HG03196 (cell line): ENCODE data around the gene RBM10.

Experiments used
- ATAC-seq: cut with Tn5 transposase; IDR thresholded peaks from one replicate; pipeline ENCODE4 v1.9.1; 2021; ENCODE audit not compliant: unreplicated experiment

RBM10 gene

GRCh38 chrX:47217852-47218279, 72.8 kb downstream of the RBM10 start:
- peak; percentile 89 for ATAC-seq

DNA sequence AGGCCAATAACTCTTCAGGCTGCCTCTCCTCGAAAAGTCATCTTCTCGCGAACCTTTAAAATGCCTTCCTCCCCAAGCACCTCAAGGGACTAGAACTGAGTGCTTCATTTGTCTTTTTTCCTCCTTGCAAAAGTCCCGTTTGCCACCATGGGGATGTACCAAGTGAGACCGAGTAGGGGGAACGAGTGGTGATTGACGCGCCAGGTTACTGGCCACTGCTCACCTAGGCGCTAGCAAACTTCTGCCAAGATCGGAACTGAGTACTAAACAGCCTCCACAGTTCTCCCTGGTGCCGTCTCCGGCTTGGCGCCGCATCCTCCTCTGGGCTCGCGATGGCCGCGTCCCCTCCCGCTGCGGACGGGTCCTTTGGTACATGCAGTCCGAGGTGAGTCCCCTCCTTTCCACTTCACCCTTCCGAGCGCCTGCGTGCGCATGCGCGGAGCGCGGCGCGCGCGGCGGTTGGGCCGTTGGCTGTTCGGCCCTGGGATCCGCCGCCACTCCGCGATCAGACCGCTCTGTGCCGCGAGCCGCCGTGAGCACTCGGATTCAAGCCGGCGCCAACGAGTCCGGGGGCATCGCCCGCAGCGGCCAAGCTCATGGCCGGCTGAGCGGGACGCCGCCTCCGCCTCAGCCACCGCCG, 73.4 kb downstream of the RBM10 start, which contains the start of gene CDK16:
CDK16 (plus strand) TSS at position 402 of the 640 bp plus-strand sequence. CDS start 4,877 bp downstream, outside the sequence.
- peak; percentile 41 for ATAC-seq

GRCh38 chrX:47218920-47219815, 74.1 kb downstream of the RBM10 start:
- no peak for ATAC-seq

GRCh38 chrX:47221756-47222155, 76.7 kb downstream of the RBM10 start:
- ATAC-seq: no peak

DNA sequence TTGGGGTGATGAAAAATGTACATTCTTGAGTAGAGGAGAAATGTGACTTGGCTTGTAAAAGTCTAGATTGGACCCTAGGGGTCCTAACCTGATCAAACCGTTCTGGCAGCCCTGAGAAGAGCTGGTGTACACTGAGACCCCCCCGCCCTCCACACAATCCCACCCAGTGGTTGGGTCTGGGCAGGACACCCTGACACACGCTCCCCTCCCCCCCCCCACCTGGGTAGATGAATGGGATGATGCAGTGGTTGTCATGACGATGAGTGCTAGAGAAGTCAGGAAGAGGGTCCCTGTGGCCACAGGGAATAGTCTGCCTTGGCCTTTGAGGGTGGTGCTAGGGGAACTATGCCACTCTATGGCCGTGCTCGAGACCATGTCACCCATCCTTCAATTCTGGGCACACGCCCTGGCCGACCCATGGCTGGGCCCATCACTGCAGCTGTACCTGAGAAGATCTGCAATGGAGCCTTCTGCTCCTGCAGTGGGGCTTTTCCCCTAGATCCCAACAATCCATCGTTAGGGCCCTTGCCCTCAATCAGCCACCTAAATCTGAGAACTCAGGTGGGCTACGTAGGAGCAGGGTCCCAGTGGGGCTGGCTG, 77.8 kb downstream of the RBM10 start:
- ATAC-seq: no peak

- ATAC-seq: no peak
These were observed 78.6 kb downstream of the RBM10 start for GRCh38 chrX:47223476-47224250.

DNA sequence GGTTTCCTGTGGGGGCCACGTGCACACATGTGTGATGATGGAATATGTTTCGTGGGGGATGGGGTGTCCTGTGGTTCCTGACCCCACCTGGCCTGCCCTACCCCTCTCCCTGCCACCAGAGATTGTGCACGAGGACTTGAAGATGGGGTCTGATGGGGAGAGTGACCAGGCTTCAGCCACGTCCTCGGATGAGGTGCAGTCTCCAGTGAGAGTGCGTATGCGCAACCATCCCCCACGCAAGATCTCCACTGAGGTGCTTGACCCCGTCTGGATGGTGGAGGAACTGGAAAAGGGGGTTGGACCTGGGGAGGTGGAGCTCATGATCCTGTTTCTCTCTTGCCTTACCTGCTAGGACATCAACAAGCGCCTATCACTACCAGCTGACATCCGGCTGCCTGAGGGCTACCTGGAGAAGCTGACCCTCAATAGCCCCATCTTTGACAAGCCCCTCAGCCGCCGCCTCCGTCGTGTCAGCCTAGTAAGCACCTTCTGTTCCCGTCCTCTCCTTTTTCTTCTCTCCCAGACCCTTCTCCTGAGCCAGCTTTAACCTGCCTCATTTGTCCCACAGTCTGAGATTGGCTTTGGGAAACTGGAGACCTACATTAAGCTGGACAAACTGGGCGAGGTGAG, 79.4 kb downstream of the RBM10 start:
- ATAC-seq: no peak

DNA sequence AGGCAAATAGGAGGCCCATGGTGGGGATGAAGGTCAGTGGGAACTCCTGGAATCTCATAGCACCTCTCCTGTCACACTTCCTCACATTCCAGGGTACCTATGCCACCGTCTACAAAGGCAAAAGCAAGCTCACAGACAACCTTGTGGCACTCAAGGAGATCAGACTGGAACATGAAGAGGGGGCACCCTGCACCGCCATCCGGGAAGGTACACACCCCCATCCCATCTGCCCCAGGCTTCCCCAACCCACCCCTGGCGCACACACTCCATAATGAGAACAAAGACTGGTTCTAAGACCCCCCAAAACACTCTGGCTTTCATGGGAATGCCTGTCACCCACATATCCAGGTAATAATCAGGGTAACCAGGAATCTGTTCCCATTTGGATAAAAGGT, 79.9 kb downstream of the RBM10 start:
- no peak for ATAC-seq

DNA sequence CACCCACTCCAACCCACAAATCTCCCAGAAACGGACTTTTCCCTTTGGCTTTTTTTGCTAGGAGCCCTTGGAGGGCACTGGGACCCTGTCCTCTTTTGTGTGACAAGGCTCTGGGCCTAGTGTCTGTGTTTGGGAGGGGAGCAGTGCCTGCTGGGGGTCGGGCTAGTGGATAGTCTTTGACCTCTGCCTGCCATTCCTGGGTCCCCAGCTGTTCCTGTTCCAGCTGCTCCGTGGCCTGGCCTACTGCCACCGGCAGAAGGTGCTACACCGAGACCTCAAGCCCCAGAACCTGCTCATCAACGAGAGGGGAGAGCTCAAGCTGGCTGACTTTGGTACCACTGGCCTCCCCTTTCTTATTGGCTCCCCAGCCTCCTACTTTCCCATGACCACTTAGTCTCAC, 81.0 kb downstream of the RBM10 start:
- ATAC-seq: no peak

- ATAC-seq: no peak
These were observed 81.7 kb downstream of the RBM10 start for GRCh38 chrX:47226531-47227333.

GRCh38 chrX:47227334-47227583, 82.2 kb downstream of the RBM10 start:
- ATAC-seq: no peak

GRCh38 chrX:47228550-47229270, 83.7 kb downstream of the RBM10 start:
- no peak for ATAC-seq

DNA sequence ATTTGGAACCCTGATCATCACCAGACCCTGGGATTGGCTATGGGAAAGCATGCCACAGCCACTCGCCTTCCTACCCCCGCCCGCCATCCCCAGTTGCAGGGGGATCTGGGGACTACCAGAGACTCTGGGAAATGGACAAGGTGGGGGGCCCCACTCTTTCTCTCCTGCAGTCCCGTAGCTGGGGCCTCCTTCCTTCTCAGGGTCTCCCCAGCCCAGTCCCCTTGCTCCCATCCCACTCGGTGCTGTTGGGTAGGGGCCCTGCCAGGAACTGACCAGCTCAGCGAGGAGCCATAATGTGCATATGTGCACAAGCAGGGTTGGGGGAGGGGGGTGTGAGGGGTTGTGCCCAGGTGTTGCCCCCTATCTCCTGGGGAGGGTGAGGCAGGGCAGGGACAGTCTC, 84.4 kb downstream of the RBM10 start:
- ATAC-seq: no peak

- no peak for ATAC-seq
These were observed 85.3 kb downstream of the RBM10 start for GRCh38 chrX:47230136-47230868.

DNA sequence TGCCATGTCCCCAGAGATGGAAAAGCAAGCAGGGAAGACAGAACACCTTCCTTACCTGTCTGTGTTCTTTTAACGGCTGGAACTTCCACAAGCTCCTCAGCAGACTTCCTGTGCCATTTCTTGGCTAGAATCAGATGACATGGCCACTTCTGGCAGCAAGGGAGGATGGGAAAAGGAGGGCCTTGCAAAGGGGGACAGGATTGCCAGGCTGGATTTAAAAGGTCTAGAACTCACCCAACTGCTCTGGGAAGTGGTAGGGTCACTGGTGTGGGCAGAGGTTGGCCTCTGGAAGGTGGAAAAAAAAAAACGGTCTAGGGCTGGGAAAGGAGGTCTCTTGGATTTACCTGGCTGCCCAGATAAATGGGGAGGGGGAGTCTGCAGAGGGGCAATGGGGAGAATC, 86.1 kb downstream of the RBM10 start:
- no peak for ATAC-seq

- no peak for ATAC-seq
These were observed 87.3 kb downstream of the RBM10 start for GRCh38 chrX:47232197-47232802.

GRCh38 chrX:47232803-47233332, 87.8 kb downstream of the RBM10 start, which contains the start of gene USP11:
Gene USP11, plus strand, starts transcription at chrX:47233009. Its CDS starts 35 bp downstream, at chrX:47233044.
- no peak for ATAC-seq
